ENCODE results near the gene PRKCA.
"Not testable (repeated sequence)": the region's sequence is repeated elsewhere in the genome, so short reads cannot be mapped to it uniquely, and the experiment has no call there.

Gene PRKCA

GRCh38 chr17:66483906-66484305, 181.5 kb downstream of the PRKCA start:
- no peak for DNase-seq (ENCODE audit: low read depth in 2 of 3, low spot score in 2 of 3)

GRCh38 chr17:66485309-66485947, 183.0 kb downstream of the PRKCA start:
- DNase-seq (ENCODE audit: low read depth in 2 of 3, low spot score in 2 of 3), result no peak

DNA sequence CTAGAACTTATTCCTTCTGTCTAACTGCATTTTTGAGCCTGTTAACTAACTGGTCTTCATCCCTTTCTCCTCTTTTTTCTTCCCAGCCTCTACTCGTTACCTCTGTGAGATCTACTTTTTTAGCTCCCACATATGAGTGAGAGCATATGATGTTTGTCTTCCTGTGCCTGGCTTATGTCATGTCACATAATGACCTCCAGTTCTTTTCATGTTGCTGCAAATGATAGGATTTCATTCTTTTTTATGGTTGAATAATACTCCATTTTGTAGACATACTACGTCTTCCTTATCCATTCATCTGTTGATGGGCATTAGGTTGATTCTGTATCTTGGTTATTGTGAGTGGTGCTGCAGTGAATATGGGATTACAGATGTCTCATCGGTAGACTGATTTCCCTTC, 184.7 kb downstream of the PRKCA start:
- DNase-seq (ENCODE audit: low read depth in 2 of 3, low spot score in 2 of 3), result no peak

DNA sequence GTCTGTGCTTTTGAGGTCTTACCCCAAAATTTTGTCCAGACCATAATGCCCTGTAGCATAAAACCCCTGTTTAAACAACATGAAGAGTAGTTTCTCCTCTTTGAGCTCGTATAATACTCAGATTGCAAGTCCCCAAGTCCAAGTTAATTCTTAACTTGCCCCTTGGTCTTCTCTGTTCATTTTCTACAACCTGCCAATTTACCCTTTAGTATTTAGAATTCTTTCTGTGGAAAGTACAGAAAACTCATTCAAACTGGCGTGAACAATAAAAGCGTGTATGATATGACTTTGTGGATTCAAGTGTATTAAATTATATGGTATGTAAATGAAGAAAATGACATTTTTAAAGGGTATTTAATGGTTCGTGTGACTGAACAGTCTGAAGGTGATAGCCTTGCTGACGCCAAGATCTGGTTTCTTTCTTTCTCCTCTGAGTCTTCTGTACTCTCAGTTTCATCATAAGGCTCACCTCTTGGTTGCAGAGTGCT, 185.6 kb downstream of the PRKCA start:
- no peak for DNase-seq (ENCODE audit: low read depth in 2 of 3, low spot score in 2 of 3)

- no peak for DNase-seq (ENCODE audit: low read depth in 2 of 3, low spot score in 2 of 3)
Observed at GRCh38 chr17:66488864-66489263, 186.5 kb downstream of the PRKCA start.

GRCh38 chr17:66489576-66489975, 187.2 kb downstream of the PRKCA start:
- not testable (repeated sequence) for DNase-seq (ENCODE audit: low read depth in 2 of 3, low spot score in 2 of 3)

- DNase-seq (ENCODE audit: low read depth in 2 of 3, low spot score in 2 of 3), result no peak
Observed at GRCh38 chr17:66491213-66491612, 188.8 kb downstream of the PRKCA start.

GRCh38 chr17:66491665-66492064, 189.3 kb downstream of the PRKCA start:
- no peak for DNase-seq (ENCODE audit: low read depth in 2 of 3, low spot score in 2 of 3)

- no peak for DNase-seq (ENCODE audit: low read depth in 2 of 3, low spot score in 2 of 3)
Observed at GRCh38 chr17:66492080-66492479, 189.7 kb downstream of the PRKCA start.

DNA sequence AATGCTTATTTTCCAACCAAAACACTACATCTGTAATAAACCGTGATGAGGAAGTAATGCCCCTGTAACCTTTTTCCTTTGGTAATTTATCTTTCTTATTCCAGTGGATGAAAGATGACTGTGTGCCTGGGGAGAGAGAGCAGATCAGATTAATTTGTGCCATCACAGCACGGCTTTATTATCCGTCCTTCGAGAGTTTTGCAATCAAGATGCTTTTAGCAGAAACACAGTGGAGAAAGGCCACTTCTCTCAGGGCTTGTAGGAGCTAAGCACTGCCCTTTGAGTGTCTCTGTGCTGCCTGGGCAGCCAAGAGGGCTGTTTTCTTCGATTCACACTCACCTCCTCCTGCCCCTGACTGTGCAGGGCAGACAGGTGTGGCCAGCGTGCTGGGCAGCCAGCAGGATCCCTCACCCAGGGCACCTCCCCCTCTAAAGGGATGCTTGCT, 190.2 kb downstream of the PRKCA start:
- DNase-seq (ENCODE audit: low read depth in 2 of 3, low spot score in 2 of 3), result no peak

DNA sequence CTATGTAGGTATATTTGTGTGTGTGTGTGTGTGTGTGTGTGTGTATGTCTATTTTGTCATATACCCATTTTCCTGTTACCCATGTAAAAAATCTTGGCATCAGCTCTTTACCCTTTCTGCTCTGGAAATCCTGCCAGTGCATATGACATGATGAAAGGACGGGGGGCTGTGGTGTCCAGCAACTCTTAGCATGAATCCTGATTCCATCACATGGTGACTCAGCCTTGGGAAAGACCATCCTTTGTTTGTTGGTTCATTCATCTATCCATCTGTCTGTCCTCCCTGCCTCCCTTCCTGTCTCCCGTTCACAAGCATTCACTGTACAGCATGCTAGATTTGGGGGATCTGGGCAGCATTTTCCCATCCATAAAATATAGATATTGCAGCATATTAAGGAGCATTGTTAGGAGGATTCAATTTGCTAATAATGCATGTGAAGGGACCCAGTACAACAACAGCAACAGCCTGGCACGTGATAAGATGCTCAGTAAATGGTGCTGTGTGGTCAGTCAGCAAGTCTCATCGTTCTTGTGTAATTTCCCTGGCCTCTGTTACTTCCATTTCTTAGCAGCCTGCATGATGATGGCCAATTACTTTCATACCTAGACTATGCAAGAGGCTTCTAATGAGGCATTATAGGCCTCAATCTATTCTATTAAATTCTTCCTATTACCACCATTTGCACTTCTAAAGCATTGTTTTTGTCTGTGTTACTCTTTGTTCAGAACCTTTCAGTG, 191.0 kb downstream of the PRKCA start:
- DNase-seq (ENCODE audit: low read depth in 2 of 3, low spot score in 2 of 3), result no peak

GRCh38 chr17:66494023-66494803, 191.8 kb downstream of the PRKCA start:
- DNase-seq (ENCODE audit: low read depth in 2 of 3, low spot score in 2 of 3), result no peak

GRCh38 chr17:66495035-66495434, 192.6 kb downstream of the PRKCA start:
- no peak for DNase-seq (ENCODE audit: low read depth in 2 of 3, low spot score in 2 of 3)

GRCh38 chr17:66496306-66496705, 193.9 kb downstream of the PRKCA start:
- DNase-seq (ENCODE audit: low read depth in 2 of 3, low spot score in 2 of 3), result no peak

DNA sequence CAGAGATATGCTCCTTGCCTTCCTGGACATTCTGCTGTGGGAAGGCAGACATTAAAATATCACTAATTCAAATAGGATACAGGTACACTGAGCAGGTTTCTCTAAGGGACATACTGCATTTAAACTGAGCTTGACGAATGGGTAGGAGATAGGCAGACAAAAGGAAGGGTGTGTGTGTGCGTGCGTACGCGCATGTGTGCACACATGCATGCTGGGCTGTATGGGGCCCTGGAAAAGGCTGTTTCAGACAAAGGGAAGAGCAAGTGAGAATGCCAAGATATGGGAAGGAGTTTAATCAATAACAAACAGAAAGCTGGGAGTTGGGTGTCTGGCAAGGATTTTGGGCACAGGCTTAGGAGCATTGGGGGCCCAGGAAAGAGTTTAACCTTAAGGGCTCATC, 196.2 kb downstream of the PRKCA start:
- DNase-seq (ENCODE audit: low read depth in 2 of 3, low spot score in 2 of 3), result no peak

DNA sequence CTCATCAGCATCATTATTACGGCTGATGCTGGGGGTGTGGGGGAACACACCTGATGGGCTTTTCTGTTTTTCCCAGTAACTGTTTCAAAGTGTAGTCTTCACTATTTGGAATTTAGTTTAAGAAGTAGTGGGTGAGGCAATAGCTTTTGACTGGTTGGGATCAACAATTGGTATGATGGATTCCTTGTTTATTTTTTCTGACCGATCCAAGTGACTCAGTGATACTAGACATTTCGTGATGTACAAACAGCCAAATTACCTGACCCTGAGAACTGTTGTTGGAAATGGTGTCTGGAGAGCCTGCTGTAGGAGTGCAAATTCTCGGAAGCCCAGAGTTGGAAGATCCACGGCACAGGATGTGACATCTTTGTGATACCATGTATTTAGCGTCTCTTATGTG, 204.2 kb downstream of the PRKCA start:
- DNase-seq (ENCODE audit: low read depth in 2 of 3, low spot score in 2 of 3), result no peak

- DNase-seq (ENCODE audit: low read depth in 2 of 3, low spot score in 2 of 3), result no peak
Observed at GRCh38 chr17:66507103-66507923, 204.9 kb downstream of the PRKCA start.

DNA sequence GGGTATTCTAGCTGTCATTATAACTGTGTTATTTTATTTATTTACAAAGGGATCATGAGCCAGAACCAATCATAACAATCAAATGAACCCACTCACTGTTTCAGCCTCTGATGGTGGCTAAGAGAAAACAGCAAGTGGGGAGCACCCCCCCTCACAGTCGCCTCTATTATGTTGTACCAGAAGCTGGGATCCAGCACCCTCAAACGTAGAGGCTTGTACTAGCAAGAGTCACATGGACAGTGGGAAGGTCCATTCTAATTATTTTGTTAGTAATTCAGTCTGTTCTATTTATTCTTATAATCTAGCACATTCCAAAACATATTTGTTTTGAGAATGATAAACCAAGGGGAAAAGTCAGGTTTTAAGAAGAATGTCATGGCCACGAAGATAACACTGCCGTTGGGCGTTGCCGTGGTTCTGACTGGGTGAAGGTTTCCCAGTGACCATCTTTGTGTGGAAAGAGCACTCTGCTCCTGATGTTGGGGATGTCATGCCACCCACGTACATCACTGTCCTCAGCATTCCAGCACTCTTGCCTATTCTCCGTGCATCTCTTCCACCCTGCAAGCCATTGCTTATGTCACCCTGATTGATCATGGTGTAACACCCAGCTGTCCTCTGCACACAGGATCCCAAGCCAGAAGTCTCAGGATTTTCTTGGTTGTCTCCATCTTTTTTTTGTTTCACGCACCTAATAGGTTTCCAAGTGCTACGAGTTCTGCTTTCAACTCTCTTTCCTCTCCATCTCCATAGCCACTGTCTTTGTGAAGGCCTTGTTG, 205.8 kb downstream of the PRKCA start:
- DNase-seq (ENCODE audit: low read depth in 2 of 3, low spot score in 2 of 3), result no peak

GRCh38 chr17:66508896-66509844, 206.8 kb downstream of the PRKCA start:
- peak in 1 of 3 experiments; percentile 20 for DNase-seq (ENCODE audit: low read depth in 2 of 3, low spot score in 2 of 3)

Measured in activated CD8-positive, alpha-beta memory T cell treated with anti-CD3 and anti-CD28 coated beads for 48 hours (primary cell).